Suprapubic skin (tissue), 4 donors: ENCODE data around the gene SLC40A1. TPM values are rescaled to one million over a fixed set of nuclear protein-coding genes. Genes with fewer than 3 reads are reported as not detected.

ENCODE experiments used
- DNase-seq, 2 donors: peaks; one replicate each; pipeline ENCODE4 v3.0.0-alpha.2; 2019; ENCODE audit warnings: low spot score in 2 of 2
- H3K27ac ChIP-seq: fragments of 200-600 bp; sonication (generic); one replicate; pipeline ENCODE4 v1.5.1; 2019
- H3K27me3 ChIP-seq: fragments of 200-600 bp; sonication (generic); one replicate; pipeline ENCODE4 v1.5.1; 2019
- H3K36me3 ChIP-seq: fragments of 200-600 bp; sonication (generic); one replicate; pipeline ENCODE4 v1.5.1; 2019
- H3K4me1 ChIP-seq: fragments of 200-600 bp; sonication (generic); one replicate; pipeline ENCODE4 v1.5.1; 2019
- H3K4me3 ChIP-seq: fragments of 200-600 bp; sonication (generic); one replicate; pipeline ENCODE4 v1.5.1; 2019; ENCODE audit warnings: mild to moderate bottlenecking
- H3K9me3 ChIP-seq: fragments of 200-600 bp; sonication (generic); one replicate; pipeline ENCODE4 v1.5.1; 2019
- EP300 ChIP-seq: sonication (generic); formaldehyde crosslinking; IDR thresholded peaks from one replicate; pipeline ENCODE4 v1.6.1; 2017; ENCODE audit warnings: antibody characterized with exemption
- POLR2A ChIP-seq, 2 donors: fragments of 450-650 bp; IDR thresholded peaks; one replicate each; pipeline ENCODE4 v1.6.1; 2017; ENCODE audit warnings: antibody characterized with exemption in 2 of 2, mild to moderate bottlenecking in 2 of 2, moderate library complexity in 2 of 2
- POLR2AphosphoS5 ChIP-seq, 3 donors: sonication (generic); formaldehyde crosslinking; IDR thresholded peaks; one replicate each; pipeline ENCODE4 v1.6.1; 2017; ENCODE audit warnings: antibody characterized with exemption in 3 of 3
- WGBS: methylation state at CpG from one replicate; pipeline ENCODE4 v1.1.5; 2018; 5-methylcytosine and 5-hydroxymethylcytosine counted together
- total RNA-seq, 4 donors: library from RNA; depleted of rRNA; stranded (reverse); fragments of >200 nt; gene quantifications; one replicate each; pipeline ENCODE4 v1.1.0, GENCODE V29; 2016
- TF ChIP-seq, protein P1 (sequence below), 2 donors: fragments of 200-600 bp in 1 of 2; fragments of 450-650 bp in 1 of 2; sonication (generic) in 1 of 2; IDR thresholded peaks; one replicate each; pipeline ENCODE4 v1.5.1; 2016 to 2019; ENCODE audit warnings: antibody characterized with exemption in 2 of 2, mild to moderate bottlenecking in 1 of 2, moderate library complexity in 1 of 2

SLC40A1 gene
- total RNA-seq, 4 donors from 2014 or later, result 17.2 to 33.6 (median 19.6) TPM

DNA sequence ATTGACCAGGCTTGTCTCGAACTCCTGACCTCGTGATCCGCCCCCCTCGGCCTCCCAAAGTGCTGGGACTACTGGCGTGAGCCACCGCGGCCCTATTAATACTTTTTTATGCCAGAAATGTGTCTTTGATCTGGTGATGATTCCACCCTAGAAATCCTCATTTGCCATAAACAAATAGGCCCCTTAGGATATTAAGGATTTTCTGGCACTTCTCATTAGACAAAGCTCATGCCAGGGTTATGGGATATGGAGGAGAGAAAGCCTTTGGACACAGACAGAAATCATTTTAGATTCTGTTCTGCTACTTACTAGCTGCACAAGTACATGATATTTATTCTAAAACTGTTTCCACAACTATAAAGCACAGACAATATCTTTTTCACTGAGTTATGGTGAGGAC lies 24.1 kb downstream of the SLC40A1 start:
- H3K36me3 ChIP-seq, result peaks cover 5% of the 10 kb centered on the region
- WGBS, result 82% methylated on average over 7 of the region's 7 CpGs
- peaks cover 39% of the 10 kb centered on the region for H3K4me1 ChIP-seq
- TF ChIP-seq POLR2AphosphoS5 (IDR thresholded peaks at IDR 0.05) (no peak), POLR2A (IDR thresholded peaks at IDR 0.05) (no peak), EP300 (no peak)
- TF ChIP-seq, protein P1, sequence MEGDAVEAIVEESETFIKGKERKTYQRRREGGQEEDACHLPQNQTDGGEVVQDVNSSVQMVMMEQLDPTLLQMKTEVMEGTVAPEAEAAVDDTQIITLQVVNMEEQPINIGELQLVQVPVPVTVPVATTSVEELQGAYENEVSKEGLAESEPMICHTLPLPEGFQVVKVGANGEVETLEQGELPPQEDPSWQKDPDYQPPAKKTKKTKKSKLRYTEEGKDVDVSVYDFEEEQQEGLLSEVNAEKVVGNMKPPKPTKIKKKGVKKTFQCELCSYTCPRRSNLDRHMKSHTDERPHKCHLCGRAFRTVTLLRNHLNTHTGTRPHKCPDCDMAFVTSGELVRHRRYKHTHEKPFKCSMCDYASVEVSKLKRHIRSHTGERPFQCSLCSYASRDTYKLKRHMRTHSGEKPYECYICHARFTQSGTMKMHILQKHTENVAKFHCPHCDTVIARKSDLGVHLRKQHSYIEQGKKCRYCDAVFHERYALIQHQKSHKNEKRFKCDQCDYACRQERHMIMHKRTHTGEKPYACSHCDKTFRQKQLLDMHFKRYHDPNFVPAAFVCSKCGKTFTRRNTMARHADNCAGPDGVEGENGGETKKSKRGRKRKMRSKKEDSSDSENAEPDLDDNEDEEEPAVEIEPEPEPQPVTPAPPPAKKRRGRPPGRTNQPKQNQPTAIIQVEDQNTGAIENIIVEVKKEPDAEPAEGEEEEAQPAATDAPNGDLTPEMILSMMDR (IDR thresholded peaks at IDR 0.05), result no peak
- no peak for DNase-seq
- no peak overlapping the region for H3K27ac ChIP-seq
- H3K9me3 ChIP-seq, result no peaks in the 10 kb centered on the region
- no peak overlapping the region for H3K4me3 ChIP-seq
- H3K27me3 ChIP-seq, result no peaks in the 10 kb centered on the region

DNA sequence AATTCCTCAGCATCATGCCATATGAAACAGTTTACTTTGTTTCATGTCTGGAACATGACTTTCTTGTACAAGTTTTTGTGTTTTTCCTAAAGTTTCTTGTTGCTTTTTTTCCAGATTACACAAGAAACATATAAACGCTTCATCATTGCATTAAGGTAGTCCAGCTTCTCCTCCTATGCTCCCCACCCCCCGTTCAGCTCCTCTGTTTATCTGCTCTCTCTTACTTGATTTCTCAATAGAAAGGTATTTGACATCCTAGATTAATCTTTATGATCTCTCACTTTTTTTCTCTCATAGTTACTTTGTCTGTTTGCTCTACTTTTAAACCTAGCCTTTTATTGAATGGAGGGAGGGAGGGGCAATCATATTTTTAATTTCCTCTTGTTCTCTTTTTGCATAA lies 25.4 kb downstream of the SLC40A1 start:
- no peaks in the 10 kb centered on the region for H3K27me3 ChIP-seq
- no peak overlapping the region for H3K4me3 ChIP-seq
- peaks cover 31% of the 10 kb centered on the region for H3K4me1 ChIP-seq
- no peak for DNase-seq
- no peaks in the 10 kb centered on the region for H3K9me3 ChIP-seq
- TF ChIP-seq EP300 (no peak), POLR2A (IDR thresholded peaks at IDR 0.05) (no peak), POLR2AphosphoS5 (IDR thresholded peaks at IDR 0.05) (no peak)
- TF ChIP-seq, protein P1 (IDR thresholded peaks at IDR 0.05), result no peak
- 64% methylated on average over 2 of the region's 2 CpGs for WGBS
- H3K36me3 ChIP-seq, result no peaks in the 10 kb centered on the region
- H3K27ac ChIP-seq, result no peak overlapping the region

DNA sequence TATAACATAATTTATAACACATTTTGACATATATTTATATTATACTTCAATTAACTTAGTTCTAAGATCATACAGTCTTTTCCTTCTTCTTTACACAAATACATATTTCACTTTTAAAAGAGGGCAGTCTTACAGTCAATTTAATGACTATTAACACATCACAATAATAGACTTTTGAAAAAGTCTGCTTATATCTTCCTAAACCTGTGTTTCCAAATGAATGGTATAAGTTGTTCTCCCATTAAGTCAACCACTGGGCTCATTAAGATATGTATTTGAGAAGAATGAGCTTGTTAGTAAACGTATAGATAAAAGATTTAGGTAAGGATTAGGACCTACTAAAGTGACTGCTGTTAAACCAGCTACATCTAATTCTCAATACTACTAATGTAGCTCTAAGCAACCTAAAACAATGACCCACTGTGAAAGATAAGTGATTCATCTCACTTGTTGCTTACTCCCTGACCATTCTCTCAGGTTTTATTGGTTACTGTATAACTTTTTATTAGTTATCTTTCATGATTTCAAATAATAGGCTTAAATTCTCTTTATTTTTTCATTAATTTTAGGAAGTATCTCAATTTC lies 27.0 kb downstream of the SLC40A1 start:
- H3K4me1 ChIP-seq, result peaks cover 25% of the 10 kb centered on the region
- no peak for DNase-seq
- no peak for TF ChIP-seq POLR2AphosphoS5 (IDR thresholded peaks at IDR 0.05)
- no peak for TF ChIP-seq POLR2A (IDR thresholded peaks at IDR 0.05)
- TF ChIP-seq, protein P1 (IDR thresholded peaks at IDR 0.05), result no peak
- no peak for TF ChIP-seq EP300
- no peak overlapping the region for H3K27ac ChIP-seq
- H3K36me3 ChIP-seq, result no peaks in the 10 kb centered on the region
- WGBS, result 73% methylated on average over 1 of the region's 1 CpG
- no peak overlapping the region for H3K4me3 ChIP-seq
- no peaks in the 10 kb centered on the region for H3K9me3 ChIP-seq
- H3K27me3 ChIP-seq, result no peaks in the 10 kb centered on the region

GRCh38 chr2:189552991-189553404 lies 27.6 kb downstream of the SLC40A1 start:
- TF ChIP-seq EP300 (no peak), POLR2AphosphoS5 (IDR thresholded peaks at IDR 0.05) (no peak), POLR2A (IDR thresholded peaks at IDR 0.05) (no peak)
- TF ChIP-seq, protein P1 (IDR thresholded peaks at IDR 0.05), result no peak
- Histone ChIP-seq H3K4me3 (no peak overlapping the region), H3K36me3 (no peaks in the 10 kb centered on the region), H3K27me3 (no peaks in the 10 kb centered on the region), H3K27ac (no peak overlapping the region), H3K4me1 (peaks cover 24% of the 10 kb centered on the region), H3K9me3 (no peaks in the 10 kb centered on the region)
- 11% methylated on average over 2 of the region's 2 CpGs for WGBS
- DNase-seq, result no peak

DNA sequence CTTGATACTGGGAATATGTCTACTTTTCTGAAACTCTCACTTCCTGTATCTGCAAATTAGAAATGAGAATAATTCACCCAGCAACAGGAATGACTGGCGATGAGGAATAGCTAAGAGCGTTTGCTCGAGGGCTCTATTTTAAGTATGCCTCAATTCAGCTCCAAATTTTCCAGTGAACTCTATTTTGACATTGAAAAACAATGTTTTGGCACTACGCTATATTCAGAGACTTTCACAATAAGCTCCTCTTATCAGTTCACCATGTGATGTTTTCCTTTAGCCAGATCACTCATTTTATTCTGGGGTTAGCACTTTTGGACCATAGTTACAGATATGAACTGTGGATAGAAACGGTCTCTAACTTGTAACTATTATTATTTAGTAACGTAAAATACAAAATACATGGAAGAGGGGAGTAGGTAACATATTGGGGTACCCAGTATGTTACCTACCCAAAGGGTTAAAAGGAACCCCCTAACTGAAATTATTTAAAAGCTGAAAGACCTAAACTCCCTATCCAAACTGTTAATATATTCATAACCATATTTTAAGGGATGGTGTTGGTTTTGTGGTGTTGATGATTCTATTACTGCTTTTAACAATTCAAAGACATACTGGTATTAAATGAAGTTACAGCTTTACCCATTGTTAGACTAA lies 28.1 kb downstream of the SLC40A1 start:
- H3K9me3 ChIP-seq, result no peaks in the 10 kb centered on the region
- H3K4me3 ChIP-seq, result no peak overlapping the region
- TF ChIP-seq POLR2A (IDR thresholded peaks at IDR 0.05) (no peak), POLR2AphosphoS5 (IDR thresholded peaks at IDR 0.05) (no peak), EP300 (no peak)
- TF ChIP-seq, protein P1 (IDR thresholded peaks at IDR 0.05), result no peak
- H3K27me3 ChIP-seq, result no peaks in the 10 kb centered on the region
- no peak overlapping the region for H3K27ac ChIP-seq
- WGBS, result 39% methylated on average over 6 of the region's 6 CpGs
- H3K4me1 ChIP-seq, result peaks cover 24% of the 10 kb centered on the region
- no peak for DNase-seq
- H3K36me3 ChIP-seq, result no peaks in the 10 kb centered on the region
